Skeletal muscle satellite cell (primary cell): ENCODE results near the gene PIAS1.
A peak's percentile ranks its signal among the peaks of the same experiment; 100 is the strongest.
"Not testable (repeated sequence)": the region's sequence is repeated elsewhere in the genome, so short reads cannot be mapped to it uniquely, and the experiment has no call there.

Source experiments
- H3K27me3 ChIP-seq: 2 replicates; pipeline ENCODE4 v1.7.0; 2013; ENCODE audit warnings: low read length; ENCODE audit not compliant: control insufficient read depth, insufficient read depth
- H3K36me3 ChIP-seq: 2 replicates; pipeline ENCODE4 v1.7.0; 2013; ENCODE audit warnings: mild to moderate bottlenecking, control low read depth, low read length; ENCODE audit not compliant: insufficient read depth
- H3K4me1 ChIP-seq: 2 replicates; pipeline ENCODE4 v1.7.0; 2013; ENCODE audit warnings: low read length; ENCODE audit not compliant: control insufficient read depth, insufficient read depth
- H3K4me2 ChIP-seq: 2 replicates; pipeline ENCODE4 v1.7.0; 2013; ENCODE audit warnings: mild to moderate bottlenecking, low read length
- H3K4me3 ChIP-seq: 2 replicates; pipeline ENCODE4 v1.7.0; 2013; ENCODE audit warnings: low read length
- H3K9ac ChIP-seq: 2 replicates; pipeline ENCODE4 v1.7.0; 2013; ENCODE audit warnings: mild to moderate bottlenecking, low read depth, low read length, moderate library complexity
- H3K9me3 ChIP-seq: replicated peaks from 2 replicates; pipeline ENCODE4 v1.7.0; 2013; ENCODE audit warnings: mild to moderate bottlenecking, control low read depth, low read length

Gene PIAS1

DNA sequence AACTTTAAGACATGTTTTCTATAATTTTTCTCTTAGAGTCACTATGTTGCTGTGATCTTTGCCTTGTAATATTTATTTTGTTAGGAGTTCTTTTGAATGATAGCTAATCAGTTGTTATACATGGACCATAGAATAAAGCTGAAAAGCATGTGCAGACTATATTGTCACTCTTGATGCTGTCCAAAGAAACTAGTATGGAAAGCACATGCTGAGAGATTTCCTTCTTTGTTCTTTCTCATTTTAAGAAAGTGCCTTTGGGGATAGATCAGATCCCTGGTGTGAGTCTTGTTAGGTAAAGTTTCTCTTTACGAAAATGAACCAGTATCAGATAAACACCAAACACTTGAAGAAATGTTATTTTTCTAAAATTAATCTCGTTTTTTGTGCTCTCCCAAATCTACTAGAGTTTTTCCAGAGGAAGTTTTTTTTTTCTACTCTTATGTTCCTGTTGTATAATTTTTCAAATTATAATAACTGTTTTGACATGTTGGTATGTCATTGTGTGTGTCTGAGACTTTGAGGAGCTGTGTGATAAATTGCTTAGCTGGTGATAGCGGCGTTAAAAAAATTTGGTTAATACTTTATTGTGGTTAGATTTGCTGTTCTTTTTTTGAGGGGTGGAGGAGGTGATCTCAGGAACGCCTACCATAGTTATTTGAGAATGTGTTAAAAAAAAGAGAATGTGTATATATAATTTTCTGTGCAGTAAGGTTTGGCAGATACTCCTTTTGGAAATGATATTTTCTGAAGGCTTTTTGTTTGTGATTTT lies 2.2 kb downstream of the PIAS1 start:
- Histone ChIP-seq H3K4me2 (peak overlapping the region; percentile 94), H3K9ac (peak overlapping the region; percentile 97), H3K4me3 (peak overlapping the region; percentile 78), H3K27me3 (no peaks in the 10 kb centered on the region), H3K4me1 (peaks cover 22% of the 10 kb centered on the region), H3K36me3 (no peaks in the 10 kb centered on the region), H3K9me3 (no peaks in the 10 kb centered on the region)

DNA sequence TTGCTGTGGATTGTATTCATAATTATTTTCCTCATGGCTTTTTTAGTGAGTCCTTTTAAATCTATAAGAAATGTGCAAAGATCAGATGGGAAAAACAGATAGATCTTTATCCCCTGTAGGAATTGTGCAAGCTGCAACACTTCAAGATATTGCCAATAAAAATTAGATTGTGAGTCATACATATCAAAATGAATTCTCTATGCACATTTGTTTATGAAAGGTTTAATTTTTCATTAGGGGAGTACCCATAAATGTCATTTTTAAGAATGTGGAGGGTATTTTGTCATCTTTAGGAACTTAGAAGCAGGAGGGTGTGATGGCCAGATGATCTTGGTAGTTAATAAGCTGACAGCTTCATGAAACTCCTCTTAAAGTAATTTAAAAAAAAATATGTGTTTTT lies 2.9 kb downstream of the PIAS1 start:
- H3K9me3 ChIP-seq: no peaks in the 10 kb centered on the region
- no peaks in the 10 kb centered on the region for H3K27me3 ChIP-seq
- no peaks in the 10 kb centered on the region for H3K36me3 ChIP-seq
- H3K4me2 ChIP-seq: peak overlapping the region; percentile 94
- no peak overlapping the region for H3K4me3 ChIP-seq
- H3K9ac ChIP-seq: peak overlapping the region; percentile 97
- peaks cover 22% of the 10 kb centered on the region for H3K4me1 ChIP-seq

DNA sequence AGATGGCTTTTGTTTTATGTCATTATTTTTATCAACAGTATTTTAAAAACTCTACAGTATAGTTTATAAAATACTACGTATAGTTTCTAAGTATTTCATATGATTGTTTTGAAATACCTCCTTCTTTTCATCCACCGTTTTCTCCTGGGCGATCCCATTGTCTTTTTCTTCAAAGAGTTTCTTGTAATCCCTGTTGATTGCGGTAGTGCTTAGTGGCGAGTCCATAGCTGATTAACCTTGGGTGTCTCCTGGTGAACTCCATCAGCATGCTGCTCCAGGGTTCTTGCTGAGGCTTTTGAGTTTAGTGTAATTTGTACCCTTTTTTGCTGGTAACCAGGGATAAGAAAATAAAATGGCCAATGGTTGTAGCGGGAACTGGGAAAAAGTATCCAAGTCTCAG lies 3.6 kb downstream of the PIAS1 start:
- Histone ChIP-seq H3K9ac (no peak overlapping the region), H3K36me3 (no peaks in the 10 kb centered on the region), H3K4me3 (no peak overlapping the region), H3K27me3 (no peaks in the 10 kb centered on the region), H3K9me3 (no peaks in the 10 kb centered on the region), H3K4me1 (peaks cover 22% of the 10 kb centered on the region), H3K4me2 (no peak overlapping the region)

DNA sequence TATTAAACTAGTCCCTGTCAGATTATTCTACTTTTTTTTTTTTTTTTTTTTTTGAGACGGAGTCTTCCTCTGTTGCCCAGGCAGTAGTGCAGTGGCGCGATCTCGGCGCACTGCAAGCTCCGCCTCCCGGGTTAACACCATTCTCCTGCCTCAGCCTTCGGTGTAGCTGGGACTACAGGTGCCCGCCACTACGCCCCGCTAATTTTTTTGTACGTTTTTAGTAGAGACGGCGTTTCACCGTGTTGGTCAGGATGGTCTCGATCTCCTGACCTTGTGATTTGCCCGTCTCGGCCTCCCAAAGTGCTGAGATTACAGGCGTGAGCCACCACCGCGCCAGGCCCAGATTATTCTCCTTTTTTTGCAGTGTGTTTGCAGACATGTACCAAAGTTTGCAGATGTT lies 4.9 kb downstream of the PIAS1 start:
- H3K36me3 ChIP-seq, H3K9me3 ChIP-seq, H3K4me2 ChIP-seq, H3K4me3 ChIP-seq, H3K27me3 ChIP-seq, H3K9ac ChIP-seq: not testable (repeated sequence)
- H3K4me1 ChIP-seq: peaks cover 16% of the 10 kb centered on the region

DNA sequence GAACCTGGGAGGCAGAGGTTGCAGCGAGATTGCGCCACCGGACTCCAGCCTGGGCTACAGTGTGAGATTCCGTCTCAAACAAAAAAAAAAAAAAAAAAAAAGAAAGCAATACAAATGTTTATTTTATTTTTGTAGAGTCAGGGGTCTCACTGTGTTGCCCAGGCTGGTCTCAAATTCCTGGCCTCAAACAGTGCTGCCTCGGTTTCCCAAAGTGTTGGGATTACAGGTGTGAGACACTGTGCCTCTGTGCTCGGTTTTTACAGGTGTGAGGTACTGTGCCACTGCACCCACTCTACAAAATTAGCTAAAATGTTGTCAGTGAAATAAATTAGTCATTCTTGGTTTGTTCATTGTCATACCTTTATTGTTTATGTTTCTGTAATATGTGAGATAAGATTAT lies 5.5 kb downstream of the PIAS1 start:
- H3K4me1 ChIP-seq: peaks cover 16% of the 10 kb centered on the region
- H3K4me2 ChIP-seq: no peak overlapping the region

DNA sequence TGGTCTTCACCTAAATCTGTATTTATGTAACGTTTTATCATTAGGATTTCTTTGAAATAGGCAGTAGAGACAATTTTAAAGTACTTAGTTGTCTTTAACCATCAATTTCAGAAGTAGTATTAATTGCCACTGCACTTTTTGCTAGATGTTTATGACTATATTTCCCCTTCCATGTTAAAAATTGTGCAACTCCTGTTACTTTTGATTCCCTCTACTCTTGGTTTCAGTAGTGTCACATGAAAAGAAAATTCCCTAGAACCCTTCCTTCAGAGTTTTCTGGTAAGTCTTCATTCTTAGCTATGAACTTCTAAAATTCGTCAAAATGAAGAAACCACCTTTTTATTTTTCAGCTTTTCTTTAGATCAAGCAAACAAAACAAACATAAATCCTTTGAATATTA lies 7.1 kb downstream of the PIAS1 start:
- H3K4me1 ChIP-seq: peaks cover 15% of the 10 kb centered on the region
- H3K4me3 ChIP-seq: no peak overlapping the region
- H3K9ac ChIP-seq: no peak overlapping the region
- no peaks in the 10 kb centered on the region for H3K27me3 ChIP-seq
- no peak overlapping the region for H3K4me2 ChIP-seq
- no peaks in the 10 kb centered on the region for H3K36me3 ChIP-seq
- no peaks in the 10 kb centered on the region for H3K9me3 ChIP-seq

More for the DNA sequence above, 5.5 kb downstream of the PIAS1 start:
- no peak overlapping the region for H3K4me3 ChIP-seq
- no peaks in the 10 kb centered on the region for H3K36me3 ChIP-seq
- no peak overlapping the region for H3K9ac ChIP-seq
- no peaks in the 10 kb centered on the region for H3K9me3 ChIP-seq
- no peaks in the 10 kb centered on the region for H3K27me3 ChIP-seq

DNA sequence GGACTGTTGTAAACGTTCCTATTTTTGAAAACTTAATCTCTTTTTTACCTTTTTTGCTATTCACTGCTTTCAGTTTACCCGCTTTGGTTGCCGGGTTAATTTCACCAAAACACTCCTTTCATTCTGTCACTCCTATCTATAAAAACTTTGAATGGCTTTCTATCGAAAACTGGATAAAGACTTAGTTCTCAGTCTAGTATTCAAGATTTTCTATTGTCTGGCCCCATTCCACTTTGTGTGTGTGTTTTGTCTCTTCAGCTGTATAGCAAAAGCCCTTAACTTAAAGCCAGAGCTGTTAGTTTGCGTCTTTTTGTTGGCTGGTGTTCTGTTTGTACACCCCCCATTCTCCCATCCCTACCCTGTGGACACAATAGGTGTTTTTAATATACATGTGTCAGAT lies 7.5 kb downstream of the PIAS1 start:
- no peaks in the 10 kb centered on the region for H3K36me3 ChIP-seq
- no peak overlapping the region for H3K4me2 ChIP-seq
- H3K9me3 ChIP-seq: no peaks in the 10 kb centered on the region
- no peak overlapping the region for H3K9ac ChIP-seq
- peaks cover 10% of the 10 kb centered on the region for H3K4me1 ChIP-seq
- H3K27me3 ChIP-seq: no peaks in the 10 kb centered on the region
- H3K4me3 ChIP-seq: no peak overlapping the region

DNA sequence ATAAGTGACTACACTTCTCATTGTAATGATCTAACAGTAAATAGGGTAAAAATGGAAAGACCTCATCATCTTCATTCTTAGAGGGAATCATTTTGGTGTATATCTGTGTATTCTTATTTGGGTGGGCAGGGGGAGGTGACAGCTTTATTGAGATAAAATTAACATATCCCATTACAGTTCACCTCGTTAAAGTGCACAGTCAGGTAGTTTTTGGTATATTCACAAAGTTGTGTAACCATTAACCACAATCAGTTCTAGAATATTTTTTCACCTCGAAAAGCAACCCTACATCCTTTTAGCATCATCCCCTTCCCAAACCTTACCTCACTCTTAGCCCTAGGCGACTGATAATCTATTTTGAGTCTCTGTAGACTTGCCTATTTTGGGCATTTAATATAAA lies 8.1 kb downstream of the PIAS1 start:
- Histone ChIP-seq H3K4me3 (no peak overlapping the region), H3K9me3 (no peaks in the 10 kb centered on the region), H3K4me2 (no peak overlapping the region), H3K36me3 (no peaks in the 10 kb centered on the region), H3K27me3 (no peaks in the 10 kb centered on the region), H3K4me1 (peaks cover 4% of the 10 kb centered on the region), H3K9ac (no peak overlapping the region)

DNA sequence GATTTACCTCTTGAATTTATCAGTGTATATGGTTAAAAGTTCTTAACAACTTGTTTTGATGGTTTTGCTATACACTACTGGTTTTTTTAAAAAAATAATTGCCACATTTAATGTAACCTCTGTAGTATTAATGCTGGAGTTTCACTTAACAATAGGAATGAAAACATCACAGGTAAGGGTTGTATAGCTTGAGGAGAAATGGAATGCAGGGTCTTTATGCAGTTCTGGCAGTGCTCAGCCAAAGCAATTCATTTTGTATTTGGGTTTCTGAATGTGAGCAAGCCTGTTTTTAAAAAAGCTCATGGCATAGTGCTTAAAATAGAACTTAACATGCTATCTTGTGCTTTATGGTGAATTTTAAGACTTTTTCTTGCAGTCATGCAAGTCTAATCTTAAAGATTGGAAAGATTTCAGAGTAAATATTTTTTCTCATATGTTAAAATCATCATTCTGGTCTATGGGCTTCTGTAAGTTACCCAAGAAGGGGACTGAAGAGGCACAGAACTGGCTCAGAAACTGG lies 8.9 kb downstream of the PIAS1 start:
- Histone ChIP-seq H3K36me3 (peaks cover 2% of the 10 kb centered on the region), H3K4me2 (no peak overlapping the region), H3K9me3 (no peaks in the 10 kb centered on the region), H3K27me3 (no peaks in the 10 kb centered on the region), H3K4me3 (no peak overlapping the region), H3K4me1 (no peaks in the 10 kb centered on the region), H3K9ac (no peak overlapping the region)

DNA sequence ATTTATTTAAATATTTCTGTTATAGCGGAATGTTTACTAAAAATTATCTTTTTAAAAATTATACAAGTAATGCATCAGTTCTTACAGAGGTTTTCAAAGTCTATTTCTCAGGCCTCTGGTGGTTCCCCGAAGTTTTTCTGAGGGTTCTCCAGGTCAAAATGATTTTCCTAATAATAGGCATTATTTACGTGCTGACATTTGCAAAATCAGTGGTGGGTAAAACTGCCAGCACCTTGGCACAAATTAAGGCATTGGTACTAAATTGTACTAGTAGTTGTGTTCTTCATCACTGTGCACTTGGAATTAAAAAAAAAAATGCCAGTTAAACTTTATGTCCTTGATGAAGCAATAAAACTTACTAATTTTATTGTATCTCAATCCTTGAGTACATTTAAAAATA lies 9.5 kb downstream of the PIAS1 start:
- Histone ChIP-seq H3K9me3 (no peaks in the 10 kb centered on the region), H3K27me3 (no peaks in the 10 kb centered on the region), H3K4me3 (no peak overlapping the region), H3K4me2 (no peak overlapping the region), H3K36me3 (peaks cover 4% of the 10 kb centered on the region), H3K9ac (no peak overlapping the region), H3K4me1 (no peaks in the 10 kb centered on the region)

DNA sequence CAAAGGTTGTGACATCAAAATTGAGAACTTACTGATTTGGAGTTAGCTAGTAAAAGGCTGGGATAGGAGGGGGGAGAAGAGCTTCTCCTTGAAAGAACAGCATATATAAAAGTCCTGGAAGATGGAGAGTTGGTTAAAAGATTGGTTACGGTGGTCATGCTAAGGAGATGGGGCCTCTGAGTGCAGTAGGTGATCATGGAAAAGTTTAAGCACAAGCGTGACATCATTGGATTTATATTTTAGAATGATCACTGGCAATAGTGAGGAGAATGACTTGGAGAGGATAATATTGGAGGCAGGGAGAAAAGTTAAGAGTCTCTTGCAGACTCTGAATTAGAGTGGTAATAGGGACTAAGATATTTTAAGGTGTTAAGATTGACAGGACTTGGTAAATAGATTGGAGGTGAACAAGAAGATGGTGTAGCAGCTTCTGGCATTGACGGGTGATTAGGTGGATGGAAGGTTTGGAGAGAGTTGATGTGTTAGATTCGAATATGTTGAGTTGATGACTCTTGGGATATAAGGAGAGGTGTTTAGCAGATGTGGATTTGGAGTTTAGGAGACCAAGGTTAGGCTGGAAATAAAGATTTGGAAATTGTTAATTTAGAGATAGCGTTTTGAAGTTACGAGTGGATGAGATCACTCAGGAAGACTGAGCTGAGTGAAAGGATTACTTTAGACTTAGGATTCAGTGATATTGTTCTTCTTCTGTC lies 19.6 kb downstream of the PIAS1 start:
- Histone ChIP-seq H3K9ac (no peak overlapping the region), H3K36me3 (no peaks in the 10 kb centered on the region), H3K4me1 (no peaks in the 10 kb centered on the region), H3K27me3 (no peaks in the 10 kb centered on the region), H3K9me3 (no peaks in the 10 kb centered on the region), H3K4me2 (no peak overlapping the region), H3K4me3 (no peak overlapping the region)
